ENCODE data around the gene PLIN4.

DNA sequence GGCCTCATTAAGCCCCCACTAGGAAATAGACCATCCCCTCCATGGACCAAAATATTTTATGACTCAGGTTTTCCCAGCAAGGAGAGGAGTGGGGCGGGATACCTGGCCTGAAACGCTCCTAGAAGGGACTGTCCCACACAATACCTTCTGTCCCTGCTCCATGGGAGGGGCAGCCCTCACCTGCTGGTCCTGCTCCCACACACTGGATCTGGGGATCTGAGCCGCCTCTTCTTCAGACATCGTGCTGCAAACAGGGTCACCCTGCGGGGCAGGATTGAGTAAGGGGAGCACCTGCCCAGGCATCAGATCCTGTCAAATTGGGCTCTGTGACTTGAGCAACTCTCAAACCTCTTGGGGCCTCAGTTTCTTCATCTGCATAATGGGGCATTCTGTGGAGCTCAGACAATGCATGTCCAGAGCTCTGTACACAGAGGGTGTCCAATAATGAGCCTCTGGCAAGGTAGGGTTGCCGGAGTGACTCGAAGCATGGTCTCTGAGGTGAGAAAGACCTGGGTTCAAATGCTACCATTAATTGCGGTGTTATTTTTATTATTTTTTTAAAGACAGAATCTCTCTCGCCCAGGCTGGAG, 15.6 kb upstream of the PLIN4 start:
- TF ChIP-seq, protein P1, sequence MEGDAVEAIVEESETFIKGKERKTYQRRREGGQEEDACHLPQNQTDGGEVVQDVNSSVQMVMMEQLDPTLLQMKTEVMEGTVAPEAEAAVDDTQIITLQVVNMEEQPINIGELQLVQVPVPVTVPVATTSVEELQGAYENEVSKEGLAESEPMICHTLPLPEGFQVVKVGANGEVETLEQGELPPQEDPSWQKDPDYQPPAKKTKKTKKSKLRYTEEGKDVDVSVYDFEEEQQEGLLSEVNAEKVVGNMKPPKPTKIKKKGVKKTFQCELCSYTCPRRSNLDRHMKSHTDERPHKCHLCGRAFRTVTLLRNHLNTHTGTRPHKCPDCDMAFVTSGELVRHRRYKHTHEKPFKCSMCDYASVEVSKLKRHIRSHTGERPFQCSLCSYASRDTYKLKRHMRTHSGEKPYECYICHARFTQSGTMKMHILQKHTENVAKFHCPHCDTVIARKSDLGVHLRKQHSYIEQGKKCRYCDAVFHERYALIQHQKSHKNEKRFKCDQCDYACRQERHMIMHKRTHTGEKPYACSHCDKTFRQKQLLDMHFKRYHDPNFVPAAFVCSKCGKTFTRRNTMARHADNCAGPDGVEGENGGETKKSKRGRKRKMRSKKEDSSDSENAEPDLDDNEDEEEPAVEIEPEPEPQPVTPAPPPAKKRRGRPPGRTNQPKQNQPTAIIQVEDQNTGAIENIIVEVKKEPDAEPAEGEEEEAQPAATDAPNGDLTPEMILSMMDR (IDR thresholded peaks at IDR 0.05), result no peak
- no peak for TF ChIP-seq POLR2A (IDR thresholded peaks at IDR 0.05)
